CD4-positive, alpha-beta T cell (primary cell): ENCODE data around the gene BRICD5. TPM values are rescaled to one million over a fixed set of nuclear protein-coding genes. Genes with fewer than 3 reads are reported as not detected.

ENCODE experiments used
- ATAC-seq: fragments of 200-7000 bp; cut with Tn5 transposase; one replicate; pipeline ENCODE4 v1.10.0; 2022; ENCODE audit warnings: mild to moderate bottlenecking; ENCODE audit not compliant: poor library complexity
- CTCF ChIA-PET: fragments of 350-600 bp; sonication (Branson Sonifier 250); formaldehyde crosslinking; loops from one replicate; lab custom pipeline; 2021; ENCODE audit warnings: antibody characterized with exemption, inconsistent platforms; lab: Charles Lee
- POLR2A ChIA-PET: fragments of 350-600 bp; sonication (Branson Sonifier 250); formaldehyde crosslinking; loops from one replicate; lab custom pipeline; 2021; ENCODE audit warnings: antibody characterized with exemption, inconsistent platforms; lab: Charles Lee
- DNase-seq, 14 experiments: peaks; one replicate each; pipeline ENCODE4 v3.0.0-alpha.2; 2013 to 2020; ENCODE audit warnings: mixed read lengths in 2 of 14
- H3K27ac ChIP-seq, 2 donors: one replicate each; pipeline versions ENCODE4 v1.5.1 to v1.7.0; 2013; ENCODE audit warnings: low read length in 2 of 2, low read depth in 1 of 2, mild to moderate bottlenecking in 1 of 2
- H3K27me3 ChIP-seq, 2 experiments: 1 replicate in 1 of 2; 2 replicates in 1 of 2; pipeline versions ENCODE4 v1.6.1 to v1.7.0; 2013; ENCODE audit warnings: low read length in 2 of 2, control low read depth in 1 of 2, mild to moderate bottlenecking in 1 of 2, moderate library complexity in 1 of 2; ENCODE audit not compliant: insufficient read depth in 2 of 2, control insufficient read depth in 1 of 2
- H3K36me3 ChIP-seq: one replicate; pipeline ENCODE4 v1.6.1; 2013; ENCODE audit warnings: low read length, control low read depth; ENCODE audit not compliant: insufficient read depth
- H3K4me1 ChIP-seq: one replicate; pipeline ENCODE4 v1.6.1; 2013; ENCODE audit warnings: low read length, control low read depth; ENCODE audit not compliant: insufficient read depth
- H3K4me3 ChIP-seq: one replicate; pipeline ENCODE4 v1.5.1; 2013; ENCODE audit warnings: mild to moderate bottlenecking, low read length, moderate library complexity
- H3K9me3 ChIP-seq, 2 experiments: 1 replicate in 1 of 2; 2 replicates in 1 of 2; pipeline versions ENCODE4 v1.6.1 to v1.7.0; 2013; ENCODE audit warnings: low read length in 2 of 2, mild to moderate bottlenecking in 2 of 2, control low read depth in 1 of 2, moderate library complexity in 1 of 2; ENCODE audit not compliant: control insufficient read depth in 1 of 2, insufficient read depth in 1 of 2
- H3K27ac Mint-ChIP-seq: one replicate; pipeline ENCODE4 v1.8.0; 2020; ENCODE audit warnings: mixed read lengths
- H3K27me3 Mint-ChIP-seq: one replicate; pipeline ENCODE4 v1.8.0; 2021; ENCODE audit warnings: mixed read lengths
- H3K36me3 Mint-ChIP-seq: one replicate; pipeline ENCODE4 v1.8.0; 2021; ENCODE audit warnings: low read depth, mixed read lengths
- H3K4me1 Mint-ChIP-seq: one replicate; pipeline ENCODE4 v1.8.0; 2021; ENCODE audit warnings: low read depth, mixed read lengths
- H3K4me3 Mint-ChIP-seq: one replicate; pipeline ENCODE4 v1.8.0; 2020; ENCODE audit warnings: mild to moderate bottlenecking, mixed read lengths
- H3K9me3 Mint-ChIP-seq: one replicate; pipeline ENCODE4 v1.8.0; 2020; ENCODE audit warnings: mixed read lengths
- CTCF ChIP-seq: fragments of 200-600 bp; IDR thresholded peaks from one replicate; pipeline ENCODE4 v1.8.0; 2022; ENCODE audit warnings: antibody characterized with exemption, mild to moderate bottlenecking
- intact Hi-C, 2 experiments: fragments of 100-400 bp; cut with DNase I in 1 of 2; cut with micrococcal nuclease in 1 of 2; formaldehyde crosslinking; loops; one replicate each; pipeline versions ENCODE4 v1.15.1 to v1.9.0; 2023 to 2025; cut with DNase I, micrococcal nuclease
- total RNA-seq, 174 experiments: library from RNA in 2 of 174; stranded (reverse) in 2 of 174; gene quantifications; one replicate each; pipeline ENCODE4 v1.2.3 and lab custom pipeline; 2021 to 2026

The BRICD5 gene
- total RNA-seq, 2 experiments from 2014 or later, result 4.2 to 5.0 TPM

DNA sequence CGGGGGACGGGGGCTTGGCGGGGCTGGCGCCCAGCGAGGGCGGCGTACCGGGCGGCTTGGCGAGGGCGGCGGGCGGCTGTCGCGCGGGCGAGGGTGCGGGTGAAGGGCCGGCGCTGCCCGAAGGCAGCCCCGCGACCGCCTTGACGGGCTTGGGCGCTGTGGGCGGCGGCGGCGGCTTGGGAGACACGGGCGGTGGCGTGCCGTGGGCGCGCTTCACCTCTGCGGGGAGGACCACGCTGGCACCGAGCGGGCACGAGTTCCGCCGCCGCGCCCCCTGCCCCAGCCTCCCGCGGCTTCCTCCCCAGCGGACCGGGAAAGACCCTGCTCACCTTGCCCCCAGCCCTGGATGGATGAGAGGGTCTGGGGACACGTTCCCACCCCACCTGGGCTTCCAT, 31.6 kb downstream of the BRICD5 start:
- POLR2A ChIA-PET, result no interaction called here
- H3K9me3 Mint-ChIP-seq, result no peaks in the 10 kb centered on the region

DNA sequence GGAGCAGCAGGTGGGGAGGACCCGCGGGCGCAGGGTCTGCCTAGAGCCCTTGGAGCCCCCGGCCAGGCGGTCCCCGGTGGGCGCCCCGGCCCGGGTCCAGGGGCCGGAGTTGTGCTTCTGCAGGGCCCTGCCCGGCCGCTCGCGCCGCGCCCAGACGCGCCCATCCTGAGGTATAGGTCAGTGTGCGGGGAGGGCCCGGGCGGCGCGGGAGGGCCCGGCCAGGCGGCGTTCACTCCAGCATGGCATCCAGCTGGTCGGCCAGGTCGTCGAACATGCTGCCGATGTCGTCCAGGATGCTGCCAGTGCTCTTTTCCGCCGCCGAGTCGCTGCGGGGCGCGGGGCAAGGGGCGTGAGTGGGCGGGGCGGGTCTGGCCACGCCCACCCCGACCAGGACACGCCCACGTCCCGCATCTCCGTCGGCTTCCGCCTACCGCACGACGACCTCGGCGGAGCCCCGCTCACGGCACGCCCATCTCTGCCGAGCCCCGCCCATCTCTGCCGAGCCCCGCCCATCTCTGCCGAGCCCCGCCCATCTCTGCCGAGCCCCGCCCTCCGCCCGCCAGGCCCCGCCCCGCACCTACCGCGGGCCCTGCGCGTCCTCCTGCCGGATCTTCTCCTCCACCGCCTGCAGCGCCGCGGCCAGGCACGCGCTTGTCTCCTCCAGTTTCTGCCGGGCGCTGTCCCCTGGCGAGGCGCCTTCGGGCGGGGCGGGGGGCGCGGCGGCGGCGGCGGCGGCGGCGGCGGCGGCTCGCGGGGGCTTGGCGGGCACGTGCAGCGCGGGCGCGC, 32.1 kb downstream of the BRICD5 start:
- no peaks in the 10 kb centered on the region for H3K4me1 Mint-ChIP-seq
- no peaks in the 10 kb centered on the region for H3K27me3 Mint-ChIP-seq
- CTCF ChIA-PET, result no interaction called here
- peaks cover 9% of the 10 kb centered on the region for H3K36me3 Mint-ChIP-seq
- no peaks in the 10 kb centered on the region for H3K9me3 Mint-ChIP-seq
- no peak overlapping the region for H3K4me3 Mint-ChIP-seq
- Histone ChIP-seq H3K4me1 (no peaks in the 10 kb centered on the region), H3K4me3 (no peak overlapping the region), H3K36me3 (peaks cover 27% of the 10 kb centered on the region), H3K9me3 (no peaks in the 10 kb centered on the region), H3K27ac (no peak overlapping the region), H3K27me3 (no peaks in the 10 kb centered on the region)
- intact Hi-C loops, result no loop called here
- POLR2A ChIA-PET, result no interaction called here
- H3K27ac Mint-ChIP-seq, result no peak overlapping the region
- TF ChIP-seq CTCF, result no peak
- peak in 9 of 14 experiments; percentile 22 to 70 (median 39) for DNase-seq
- peak; percentile 90 for ATAC-seq

More for the DNA sequence above, 31.6 kb downstream of the BRICD5 start:
- CTCF ChIA-PET, result no interaction called here
- ATAC-seq, result no peak
- no peak for DNase-seq
- Mint-ChIP-seq H3K36me3 (peaks cover 6% of the 10 kb centered on the region), H3K27me3 (no peaks in the 10 kb centered on the region), H3K4me3 (no peak overlapping the region), H3K4me1 (no peaks in the 10 kb centered on the region), H3K27ac (no peak overlapping the region)
- H3K9me3 ChIP-seq, result no peaks in the 10 kb centered on the region
- peaks cover 23% of the 10 kb centered on the region for H3K36me3 ChIP-seq
- H3K4me1 ChIP-seq, result no peaks in the 10 kb centered on the region
- no peaks in the 10 kb centered on the region for H3K27me3 ChIP-seq
- H3K27ac ChIP-seq, result no peak overlapping the region
- H3K4me3 ChIP-seq, result no peak overlapping the region
- intact Hi-C loops, result no loop called here
- no peak for TF ChIP-seq CTCF

DNA sequence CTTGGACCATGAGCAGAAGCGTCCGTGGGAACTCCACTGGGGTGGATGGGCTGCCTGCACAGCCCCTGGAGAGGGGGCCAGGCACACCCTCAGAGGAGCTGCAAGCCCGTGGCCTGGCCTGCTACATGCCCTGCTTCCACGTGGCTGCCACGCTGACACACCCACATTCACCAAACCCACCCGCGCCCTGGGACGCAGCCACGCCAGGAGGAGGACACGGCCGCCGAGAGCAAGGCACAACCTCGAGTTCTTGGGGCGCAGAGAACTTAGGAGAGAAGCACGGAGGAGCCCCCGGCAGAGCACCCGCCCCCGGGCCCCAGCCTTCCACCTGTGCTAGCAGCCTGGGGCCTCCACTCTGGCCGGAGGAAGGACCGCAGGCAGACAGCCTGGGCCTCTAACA, 33.1 kb downstream of the BRICD5 start:
- Histone ChIP-seq H3K27ac (no peak overlapping the region), H3K36me3 (peaks cover 30% of the 10 kb centered on the region), H3K9me3 (no peaks in the 10 kb centered on the region), H3K4me3 (no peak overlapping the region), H3K27me3 (no peaks in the 10 kb centered on the region), H3K4me1 (no peaks in the 10 kb centered on the region)
- TF ChIP-seq CTCF, result no peak
- Mint-ChIP-seq H3K9me3 (no peaks in the 10 kb centered on the region), H3K4me1 (no peaks in the 10 kb centered on the region), H3K36me3 (peaks cover 9% of the 10 kb centered on the region), H3K27ac (no peak overlapping the region), H3K27me3 (no peaks in the 10 kb centered on the region), H3K4me3 (no peak overlapping the region)
- no peak for ATAC-seq
- intact Hi-C loops, result no loop called here
- ChIA-PET POLR2A (no interaction called here), CTCF (no interaction called here)
- DNase-seq, result no peak
